Lower leg skin (tissue), 3 donors: Measurements from ENCODE around the gene POLE2.

Experiments used
- CTCF ChIP-seq, 3 donors: fragments of 450-650 bp; IDR thresholded peaks; one replicate each; pipeline ENCODE4 v1.5.1; 2016; ENCODE audit warnings: antibody characterized with exemption in 3 of 3, mild to moderate bottlenecking in 3 of 3, moderate library complexity in 2 of 3
- POLR2A ChIP-seq, 2 donors: fragments of 450-650 bp; IDR thresholded peaks; one replicate each; pipeline ENCODE4 v1.6.1; 2016 to 2017; ENCODE audit warnings: antibody characterized with exemption in 2 of 2, mild to moderate bottlenecking in 1 of 2, moderate library complexity in 1 of 2

GRCh38 chr14:49594347-49595091 lies 93.5 kb downstream of the POLE2 start:
- no peak for TF ChIP-seq POLR2A (IDR thresholded peaks at IDR 0.05)
- TF ChIP-seq CTCF (IDR thresholded peaks at IDR 0.05) = no peak
